Heart right ventricle (tissue), 16 donors: ENCODE data around the gene CADM1. TPM values are rescaled to one million over a fixed set of nuclear protein-coding genes. Genes with fewer than 3 reads are reported as not detected.

Experiments
- ATAC-seq, 8 donors: fragments of 200-7000 bp; cut with Tn5 transposase; one replicate each; pipeline ENCODE4 v1.9.1; 2020; ENCODE audit warnings: mild to moderate bottlenecking in 8 of 8, moderate library complexity in 8 of 8, moderate number of reproducible peaks in 1 of 8
- DNase-seq, 2 donors: peaks; one replicate each; pipeline ENCODE4 v3.0.0-alpha.2; 2020
- H3K27ac ChIP-seq, 10 donors: fragments of 200-600 bp; sonication (generic) in 2 of 10; one replicate each; pipeline versions ENCODE4 v1.5.0 to v1.8.0; 2020 to 2022; ENCODE audit warnings: mild to moderate bottlenecking in 3 of 10
- H3K27me3 ChIP-seq, 7 donors: fragments of 200-600 bp; one replicate each; pipeline ENCODE4 v1.8.0; 2021 to 2022; ENCODE audit warnings: mild to moderate bottlenecking in 2 of 7
- H3K36me3 ChIP-seq, 9 donors: fragments of 200-600 bp; sonication (generic) in 1 of 9; one replicate each; pipeline versions ENCODE4 v1.5.0 to v1.8.0; 2020 to 2022; ENCODE audit warnings: mild to moderate bottlenecking in 2 of 9
- H3K4me1 ChIP-seq, 9 donors: fragments of 200-600 bp; sonication (generic) in 1 of 9; one replicate each; pipeline versions ENCODE4 v1.5.0 to v1.8.0; 2020 to 2022; ENCODE audit warnings: mild to moderate bottlenecking in 4 of 9
- H3K4me3 ChIP-seq, 10 donors: fragments of 200-600 bp; sonication (generic) in 2 of 10; one replicate each; pipeline versions ENCODE4 v1.5.0 to v1.8.0; 2020 to 2022; ENCODE audit warnings: mild to moderate bottlenecking in 7 of 10, moderate library complexity in 2 of 10
- H3K9me3 ChIP-seq, 11 donors: fragments of 200-600 bp in 10 of 11; sonication (generic) in 2 of 11; one replicate each; pipeline versions ENCODE4 v1.5.0 to v1.8.0; 2013 to 2022; ENCODE audit warnings: mild to moderate bottlenecking in 2 of 11, control low read depth in 1 of 11, moderate library complexity in 1 of 11
- WGBS, 2 donors: extraction: QIAGEN DNeasy Blood & Tissue Kit; methylation state at CpG; one replicate each; pipeline ENCODE4 v1.1.7; 2013; ENCODE audit warnings: inconsistent platforms in 1 of 2; 5-methylcytosine and 5-hydroxymethylcytosine counted together
- intact Hi-C, 10 donors: fragments of 100-400 bp; cut with DNase I; formaldehyde crosslinking; loops; one replicate each; pipeline versions ENCODE4 v1.11.1 to v1.14.2; 2022
- polyA plus RNA-seq, 2 donors: library from polyadenylated mRNA; stranded (reverse); fragments of 200-250 nt; gene quantifications; one replicate each; pipeline ENCODE4 v1.2.3, GENCODE V29; 2013
- total RNA-seq, 10 donors: library from RNA; stranded (reverse); fragmentation: NEBNext Ultra II Directional in 3 of 10; extraction: Animal tissue kit (Norgen Biotek cat#: 25700) in 3 of 10; gene quantifications; one replicate each; pipeline versions ENCODE4 v1.2.1 to v1.2.4, GENCODE V29; 2021 to 2023
- TF ChIP-seq, protein P1 (sequence below), 9 donors: fragments of 200-600 bp; sonication (generic) in 2 of 9; IDR thresholded peaks; one replicate each; pipeline versions ENCODE4 v1.5.0 to v1.8.0; 2021 to 2022; ENCODE audit warnings: antibody characterized with exemption in 9 of 9, mild to moderate bottlenecking in 5 of 9, moderate library complexity in 1 of 9
- donor health status: Arrhythmogenic right ventricular cardiomyopathy.
- donor health status: ischemic (EF 13 %, LVEDD 7.1; RV severe dilation, severe dysfunction).
- donor health status: healthy with polysubstance abuse.
- donor health status: DM: no; HTN: yes; CAD: no.
- donor health status: DM: no; HTN: no; CAD: no.
- donor health status: ischemic (EF 25% LVEDD 6.9; RV normal size, moderate dysfunction).
- donor health status: ischemic (EF 25% LVEDD 5.7; RV mildly dilated, moderate dysfunction).
- donor health status: healthy.
- donor health status: DM: yes; HTN: yes; CAD: no.
- donor health status: Ischemic cardiomyopathy.
- donor health status: ischemic (EF 35%, LVEDD 5.7; RV mildly dilated, moderate dysfunction).
- donor health status: nonischemic (EF 11% LVEDD 7.7; RV severe dilation, severe dysfunction).
- donor health status: DM: yes; HTN: yes; CAD: no.
- donor health status: PGD.
- donor health status: ischemic (EF 29% LVEDD 5.4; RV normal size, mild dysfunction).
- donor health status: nonischemic (EF 23%, LVEDD 6.1; RV moderate dilation, normal function).

The CADM1 gene
- total and polyA plus RNA-seq, 12 donors, result 10.2 to 83.0 (median 41.4) TPM

GRCh38 chr11:115153135-115153534 lies 351.1 kb downstream of the CADM1 start:
- no peak overlapping the region for H3K4me3 ChIP-seq
- H3K9me3 ChIP-seq, result no peaks in the 10 kb centered on the region
- no peaks in the 10 kb centered on the region for H3K4me1 ChIP-seq
- H3K27ac ChIP-seq, result no peak overlapping the region
- 75 to 78% methylated on average over 8 of the region's 8 CpGs for WGBS, 2 donors
- TF ChIP-seq, protein P1, sequence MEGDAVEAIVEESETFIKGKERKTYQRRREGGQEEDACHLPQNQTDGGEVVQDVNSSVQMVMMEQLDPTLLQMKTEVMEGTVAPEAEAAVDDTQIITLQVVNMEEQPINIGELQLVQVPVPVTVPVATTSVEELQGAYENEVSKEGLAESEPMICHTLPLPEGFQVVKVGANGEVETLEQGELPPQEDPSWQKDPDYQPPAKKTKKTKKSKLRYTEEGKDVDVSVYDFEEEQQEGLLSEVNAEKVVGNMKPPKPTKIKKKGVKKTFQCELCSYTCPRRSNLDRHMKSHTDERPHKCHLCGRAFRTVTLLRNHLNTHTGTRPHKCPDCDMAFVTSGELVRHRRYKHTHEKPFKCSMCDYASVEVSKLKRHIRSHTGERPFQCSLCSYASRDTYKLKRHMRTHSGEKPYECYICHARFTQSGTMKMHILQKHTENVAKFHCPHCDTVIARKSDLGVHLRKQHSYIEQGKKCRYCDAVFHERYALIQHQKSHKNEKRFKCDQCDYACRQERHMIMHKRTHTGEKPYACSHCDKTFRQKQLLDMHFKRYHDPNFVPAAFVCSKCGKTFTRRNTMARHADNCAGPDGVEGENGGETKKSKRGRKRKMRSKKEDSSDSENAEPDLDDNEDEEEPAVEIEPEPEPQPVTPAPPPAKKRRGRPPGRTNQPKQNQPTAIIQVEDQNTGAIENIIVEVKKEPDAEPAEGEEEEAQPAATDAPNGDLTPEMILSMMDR (IDR thresholded peaks at IDR 0.05), result no peak
- DNase-seq, result no peak
- intact Hi-C loops, result no loop called here
- no peak for ATAC-seq
- H3K36me3 ChIP-seq, result no peaks in the 10 kb centered on the region
- H3K27me3 ChIP-seq, result peaks cover 0 to 19% (median 0%) of the 10 kb centered on the region in 7 donors

GRCh38 chr11:115151010-115151409 lies 353.2 kb downstream of the CADM1 start:
- intact Hi-C loops, result no loop called here
- TF ChIP-seq, protein P1 (IDR thresholded peaks at IDR 0.05), result no peak
- ATAC-seq (no peak), DNase-seq (no peak)
- WGBS, 2 donors, result 88 to 89% methylated on average over 1 of the region's 1 CpG
- no peaks in the 10 kb centered on the region for H3K4me1 ChIP-seq
- peaks cover 0 to 6% (median 0%) of the 10 kb centered on the region in 7 donors for H3K27me3 ChIP-seq
- H3K36me3 ChIP-seq, result no peaks in the 10 kb centered on the region
- H3K9me3 ChIP-seq, result no peaks in the 10 kb centered on the region
- no peak overlapping the region for H3K27ac ChIP-seq
- H3K4me3 ChIP-seq, result no peak overlapping the region

- no peak overlapping the region for H3K27ac ChIP-seq
- H3K27me3 ChIP-seq, result peaks cover 0 to 6% (median 0%) of the 10 kb centered on the region in 7 donors
- ATAC-seq, result peak in 1 of 8 donors; percentile 9
- H3K4me1 ChIP-seq, result no peaks in the 10 kb centered on the region
- TF ChIP-seq, protein P1 (IDR thresholded peaks at IDR 0.05), result no peak
- DNase-seq, result no peak
- intact Hi-C loops, result no loop called here
- WGBS, 2 donors, result 70 to 94% methylated on average over 2 of the region's 2 CpGs
- no peaks in the 10 kb centered on the region for H3K9me3 ChIP-seq
- H3K36me3 ChIP-seq, result no peaks in the 10 kb centered on the region
- H3K4me3 ChIP-seq, result no peak overlapping the region
These were observed 355.5 kb downstream of the CADM1 start for GRCh38 chr11:115148691-115149090.

GRCh38 chr11:115148101-115148500 lies 356.1 kb downstream of the CADM1 start:
- no peak overlapping the region for H3K4me3 ChIP-seq
- ATAC-seq (no peak), DNase-seq (no peak)
- H3K27me3 ChIP-seq, result peaks cover 0 to 6% (median 0%) of the 10 kb centered on the region in 7 donors
- H3K9me3 ChIP-seq, result no peaks in the 10 kb centered on the region
- intact Hi-C loops, result no loop called here
- 92 to 95% methylated on average over 4 of the region's 4 CpGs for WGBS, 2 donors
- H3K27ac ChIP-seq, result no peak overlapping the region
- no peaks in the 10 kb centered on the region for H3K4me1 ChIP-seq
- H3K36me3 ChIP-seq, result no peaks in the 10 kb centered on the region
- TF ChIP-seq, protein P1 (IDR thresholded peaks at IDR 0.05), result no peak
